Karpas-422 (cell line): ENCODE measurements around the gene TFRC. TPM values are rescaled to one million over a fixed set of nuclear protein-coding genes. Genes with fewer than 3 reads are reported as not detected.
"Not testable (repeated sequence)": the region's sequence is repeated elsewhere in the genome, so short reads cannot be mapped to it uniquely, and the experiment has no call there.

ENCODE experiments used
- DNase-seq: peaks from one replicate; pipeline ENCODE4 v3.0.0-alpha.2; 2015
- H2AFZ ChIP-seq: fragments of 200-600 bp; sonication (generic); 2 replicates; pipeline ENCODE4 v1.6.1; 2014; ENCODE audit warnings: antibody characterized with exemption, low read length, mixed read lengths
- H3K27ac ChIP-seq: fragments of 200-600 bp; sonication (generic); 2 replicates; pipeline ENCODE4 v1.5.1; 2014; ENCODE audit warnings: mild to moderate bottlenecking, low read length, moderate library complexity
- H3K27me3 ChIP-seq: fragments of 200-600 bp; sonication (generic); 2 replicates; pipeline ENCODE4 v1.6.1; 2014; ENCODE audit warnings: low read length, mixed read lengths
- H3K36me3 ChIP-seq: fragments of 200-600 bp; sonication (generic); 2 replicates; pipeline ENCODE4 v1.6.1; 2014; ENCODE audit warnings: low read length, mixed read lengths; ENCODE audit not compliant: insufficient read depth
- H3K4me1 ChIP-seq: fragments of 200-600 bp; sonication (generic); 2 replicates; pipeline ENCODE4 v1.6.1; 2014; ENCODE audit warnings: mild to moderate bottlenecking, low read length, mixed read lengths
- H3K4me2 ChIP-seq: fragments of 200-600 bp; sonication (generic); 2 replicates; pipeline ENCODE4 v1.6.1; 2014; ENCODE audit warnings: low read length, low read depth, mild to moderate bottlenecking; ENCODE audit not compliant: poor library complexity, severe bottlenecking
- H3K4me3 ChIP-seq: fragments of 200-600 bp; sonication (generic); 2 replicates; pipeline ENCODE4 v1.5.1; 2014; ENCODE audit warnings: mild to moderate bottlenecking, antibody characterized with exemption, low read length, mixed read lengths
- H3K79me2 ChIP-seq: fragments of 200-600 bp; sonication (generic); 2 replicates; pipeline ENCODE4 v1.6.1; 2014; ENCODE audit warnings: mild to moderate bottlenecking, low read length, mixed read lengths
- H3K9ac ChIP-seq: fragments of 200-600 bp; sonication (generic); 2 replicates; pipeline ENCODE4 v1.6.0; 2014; ENCODE audit warnings: low read length
- H3K9me2 ChIP-seq: fragments of 200-600 bp; sonication (generic), shearing (Covaris generic); replicated peaks from 2 replicates; pipeline ENCODE4 v1.6.0; 2014; ENCODE audit warnings: mild to moderate bottlenecking, low read length, moderate library complexity; ENCODE audit not compliant: insufficient read depth
- H3K9me3 ChIP-seq: fragments of 300-700, 200-600 bp; sonication (generic); 2 replicates; pipeline ENCODE4 v1.6.1; 2014; ENCODE audit warnings: low read length, mixed read lengths
- H4K20me1 ChIP-seq: fragments of 200-600 bp; sonication (generic); 2 replicates; pipeline ENCODE4 v1.6.1; 2014; ENCODE audit warnings: mild to moderate bottlenecking, antibody characterized with exemption, low read length, low read depth; ENCODE audit not compliant: insufficient read depth
- total RNA-seq: library from RNA; depleted of rRNA; stranded (reverse); fragments of >200 nt; shearing (Covaris generic); gene quantifications from 2 replicates; pipeline ENCODE4 v1.2.3, GENCODE V29; 2014; ENCODE audit warnings: low replicate concordance

TFRC gene
- total RNA-seq, 1 experiment from 2014 or later: 105 TPM

- Histone ChIP-seq H3K9me2 (no peaks in the 10 kb centered on the region), H3K4me2 (no peak overlapping the region), H4K20me1 (peaks cover 24% of the 10 kb centered on the region; the same call in 1 of the 2 replicates), H3K4me1 (no peaks in the 10 kb centered on the region), H3K27ac (no peak overlapping the region), H2AFZ (no peak overlapping the region), H3K9ac (no peak overlapping the region), H3K79me2 (peaks cover 36% of the 10 kb centered on the region), H3K9me3 (no peaks in the 10 kb centered on the region), H3K27me3 (no peaks in the 10 kb centered on the region), H3K36me3 (peaks cover 79% of the 10 kb centered on the region), H3K4me3 (no peak overlapping the region)
- no peak for DNase-seq
These were observed 21.1 kb downstream of the TFRC start for GRCh38 chr3:196060834-196061233.

GRCh38 chr3:196057760-196058331 is 24.0 kb downstream of the TFRC start:
- H3K4me2 ChIP-seq: no peak overlapping the region
- no peaks in the 10 kb centered on the region for H3K4me1 ChIP-seq
- H3K4me3 ChIP-seq: no peak overlapping the region
- H3K9me3 ChIP-seq: no peaks in the 10 kb centered on the region
- H3K27me3 ChIP-seq: no peaks in the 10 kb centered on the region
- no peak overlapping the region for H3K9ac ChIP-seq
- H3K9me2 ChIP-seq: no peaks in the 10 kb centered on the region
- H2AFZ ChIP-seq: no peak overlapping the region
- H3K27ac ChIP-seq: no peak overlapping the region
- H4K20me1 ChIP-seq: peaks cover 23% of the 10 kb centered on the region
- no peak for DNase-seq
- peaks cover 78% of the 10 kb centered on the region for H3K36me3 ChIP-seq
- peaks cover 24% of the 10 kb centered on the region for H3K79me2 ChIP-seq

DNA sequence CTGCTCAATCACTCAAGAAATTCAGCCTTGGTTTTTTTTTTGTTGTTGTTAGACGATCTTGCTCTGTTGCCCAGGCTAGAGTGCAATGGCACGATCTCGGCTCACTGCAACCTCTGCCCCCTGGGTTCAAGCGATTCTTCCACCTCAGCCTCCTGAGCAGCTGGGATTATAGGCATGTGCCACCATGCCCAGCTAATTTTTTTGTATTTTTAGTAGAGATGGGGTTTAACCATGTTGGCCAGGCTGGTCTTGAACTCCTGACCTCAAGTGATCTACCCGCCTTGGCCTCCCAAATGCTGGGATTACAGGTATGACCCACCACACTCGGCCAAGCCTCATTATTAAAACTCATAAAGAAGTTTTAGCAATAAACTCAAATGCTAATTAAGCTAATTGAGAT is 25.5 kb downstream of the TFRC start:
- not testable (repeated sequence) for H3K9me3 ChIP-seq, H3K9me2 ChIP-seq, H3K27me3 ChIP-seq, H3K4me3 ChIP-seq, H3K4me2 ChIP-seq, H3K27ac ChIP-seq, DNase-seq, H3K4me1 ChIP-seq, H2AFZ ChIP-seq, H3K9ac ChIP-seq
- Histone ChIP-seq H3K79me2 (peaks cover 18% of the 10 kb centered on the region), H3K36me3 (peaks cover 73% of the 10 kb centered on the region), H4K20me1 (peaks cover 31% of the 10 kb centered on the region)

DNA sequence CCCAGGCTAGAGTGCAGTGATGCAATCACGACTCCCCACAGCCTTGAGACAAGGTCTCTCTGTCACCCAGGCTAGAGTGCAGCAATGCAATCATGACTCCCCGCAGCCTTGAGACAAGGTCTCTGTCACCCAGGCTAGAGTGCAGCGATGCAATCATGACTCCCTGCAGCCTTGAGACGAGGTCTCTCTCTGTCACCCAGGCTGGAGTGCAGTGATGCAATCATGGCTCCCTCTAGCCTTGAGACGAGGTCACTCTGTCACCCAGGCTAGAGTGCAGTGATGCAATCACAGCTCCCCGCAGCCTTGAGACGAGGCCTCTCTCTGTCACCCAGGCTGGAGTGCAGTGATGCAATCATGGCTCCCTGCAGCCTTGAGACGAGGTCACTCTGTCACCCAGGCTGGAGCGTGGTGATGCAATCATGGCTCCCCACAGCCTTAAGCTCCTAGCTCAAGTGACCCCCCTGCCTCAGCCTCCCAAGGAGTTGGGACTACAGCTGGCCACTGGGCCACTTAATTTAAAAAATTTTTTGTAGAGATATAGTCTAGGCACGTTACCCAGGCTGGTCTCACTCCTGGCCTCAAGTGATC is 26.1 kb downstream of the TFRC start:
- Histone ChIP-seq H3K4me2 (no peak overlapping the region), H2AFZ (no peak overlapping the region), H3K27me3 (no peaks in the 10 kb centered on the region), H3K9ac (no peak overlapping the region), H3K27ac (no peak overlapping the region), H3K36me3 (peaks cover 73% of the 10 kb centered on the region), H3K9me3 (no peaks in the 10 kb centered on the region), H3K4me3 (no peak overlapping the region), H4K20me1 (peaks cover 33% of the 10 kb centered on the region), H3K79me2 (peaks cover 14% of the 10 kb centered on the region), H3K9me2 (no peaks in the 10 kb centered on the region), H3K4me1 (no peaks in the 10 kb centered on the region)
- DNase-seq: peak; percentile 41

DNA sequence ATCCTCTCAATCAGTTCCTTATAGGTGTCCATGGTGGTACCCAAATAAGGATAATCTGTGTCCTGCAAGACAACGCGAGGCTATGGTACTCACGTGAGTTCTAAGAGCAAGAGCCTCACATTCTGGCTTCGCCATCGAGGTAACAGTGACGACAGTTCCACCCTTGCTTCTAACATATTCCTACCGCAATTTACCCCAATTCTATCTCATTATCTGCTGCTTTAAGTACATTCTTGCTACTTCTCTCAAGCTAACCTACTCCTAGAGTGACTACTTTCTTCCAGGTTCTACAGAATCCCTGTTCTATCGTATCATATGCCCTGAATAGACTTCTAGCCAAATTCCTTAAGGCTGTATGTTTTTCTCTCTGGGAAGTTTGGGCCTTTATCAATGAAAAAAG is 26.6 kb downstream of the TFRC start:
- Histone ChIP-seq H3K9me3 (no peaks in the 10 kb centered on the region), H3K9ac (no peak overlapping the region), H2AFZ (no peak overlapping the region), H3K4me2 (no peak overlapping the region), H3K79me2 (peaks cover 14% of the 10 kb centered on the region), H3K27me3 (no peaks in the 10 kb centered on the region), H4K20me1 (peaks cover 32% of the 10 kb centered on the region), H3K27ac (no peak overlapping the region), H3K4me3 (no peak overlapping the region), H3K4me1 (no peaks in the 10 kb centered on the region), H3K36me3 (peaks cover 75% of the 10 kb centered on the region), H3K9me2 (no peaks in the 10 kb centered on the region)
- peak; percentile 35 for DNase-seq

- Histone ChIP-seq H3K9ac (no peak overlapping the region), H3K36me3 (peaks cover 75% of the 10 kb centered on the region), H4K20me1 (peaks cover 27% of the 10 kb centered on the region), H3K9me3 (no peaks in the 10 kb centered on the region), H3K27ac (no peak overlapping the region), H3K4me1 (no peaks in the 10 kb centered on the region), H3K4me2 (no peak overlapping the region), H2AFZ (no peak overlapping the region), H3K27me3 (no peaks in the 10 kb centered on the region), H3K79me2 (peaks cover 8% of the 10 kb centered on the region), H3K9me2 (no peaks in the 10 kb centered on the region), H3K4me3 (no peak overlapping the region)
- DNase-seq: peak; percentile 40
These were observed 27.2 kb downstream of the TFRC start for GRCh38 chr3:196054661-196055060.

DNA sequence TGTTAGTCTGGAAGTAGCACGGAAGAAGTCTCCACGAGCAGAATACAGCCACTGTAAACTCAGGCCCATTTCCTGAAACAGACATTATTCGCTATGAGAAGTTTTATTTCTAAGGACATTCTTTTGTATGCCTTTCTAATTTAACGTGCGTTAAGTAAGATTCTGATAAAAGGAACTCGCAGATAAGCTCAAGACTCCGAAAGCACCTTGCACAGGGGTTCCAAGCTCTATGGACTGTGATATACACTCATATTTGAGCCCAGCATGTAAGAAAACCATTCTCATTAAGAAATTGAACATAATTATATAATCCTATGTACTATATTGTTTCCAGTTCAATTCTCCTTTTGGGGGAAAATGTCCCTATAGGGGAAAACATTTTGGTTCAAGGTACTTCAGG is 28.4 kb downstream of the TFRC start:
- H3K4me1 ChIP-seq: no peaks in the 10 kb centered on the region
- H3K9ac ChIP-seq: no peak overlapping the region
- no peak overlapping the region for H3K4me2 ChIP-seq
- H3K27me3 ChIP-seq: no peaks in the 10 kb centered on the region
- no peak overlapping the region for H3K4me3 ChIP-seq
- no peak for DNase-seq
- no peaks in the 10 kb centered on the region for H3K9me2 ChIP-seq
- H4K20me1 ChIP-seq: peaks cover 27% of the 10 kb centered on the region
- no peak overlapping the region for H2AFZ ChIP-seq
- H3K9me3 ChIP-seq: no peaks in the 10 kb centered on the region
- peaks cover 79% of the 10 kb centered on the region for H3K36me3 ChIP-seq
- peaks cover 8% of the 10 kb centered on the region for H3K79me2 ChIP-seq
- H3K27ac ChIP-seq: no peak overlapping the region

DNA sequence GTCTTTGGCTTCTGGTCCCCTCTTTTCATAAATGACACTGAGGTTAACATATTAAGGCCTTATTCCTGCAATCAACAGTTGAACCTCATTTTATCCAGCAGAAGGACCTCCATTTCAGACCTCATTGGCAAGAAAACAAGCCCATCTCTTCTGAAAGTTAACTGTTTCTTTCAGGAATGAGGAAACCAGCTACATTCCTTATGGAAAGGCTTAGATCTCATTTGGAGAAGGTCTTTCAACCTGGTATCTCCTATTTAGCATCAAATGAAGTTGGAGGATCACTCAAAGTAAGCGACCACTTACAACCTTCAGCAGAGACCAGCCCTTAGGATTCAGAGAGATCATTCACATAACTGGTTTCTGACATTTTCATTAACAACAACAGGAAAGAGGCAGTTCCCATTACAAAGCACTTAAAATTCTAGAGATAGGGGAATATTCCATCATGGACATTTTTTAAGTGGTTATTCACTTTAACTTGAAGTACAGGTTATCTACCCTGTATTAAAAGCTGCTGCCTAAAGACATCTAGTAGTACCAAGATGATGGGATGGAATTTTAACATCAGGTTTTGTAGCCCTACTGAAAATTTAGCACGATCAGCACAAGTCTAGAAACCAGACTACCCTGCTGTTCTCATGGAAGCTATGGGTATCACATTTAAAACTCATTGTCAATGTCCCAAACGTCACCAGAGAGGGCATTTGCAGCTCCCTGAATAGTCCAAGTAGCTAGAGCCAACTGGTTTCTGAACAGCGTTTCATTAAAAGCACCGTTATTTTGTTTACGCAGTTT is 30.4 kb downstream of the TFRC start:
- Histone ChIP-seq H3K9me3 (no peaks in the 10 kb centered on the region), H4K20me1 (peaks cover 14% of the 10 kb centered on the region; the same call in 1 of the 2 replicates)
- DNase-seq: peak; percentile 38

More for the DNA sequence above, 30.4 kb downstream of the TFRC start:
- Histone ChIP-seq H3K4me3 (no peak overlapping the region), H3K4me1 (no peaks in the 10 kb centered on the region), H3K9me2 (no peaks in the 10 kb centered on the region), H3K27me3 (no peaks in the 10 kb centered on the region), H3K4me2 (no peak overlapping the region), H3K27ac (no peak overlapping the region), H3K36me3 (peaks cover 68% of the 10 kb centered on the region), H3K79me2 (no peaks in the 10 kb centered on the region), H2AFZ (no peak overlapping the region), H3K9ac (no peak overlapping the region)
